Caki2 (cell line): ENCODE data around the gene HS2ST1. TPM values are rescaled to one million over a fixed set of nuclear protein-coding genes. Genes with fewer than 3 reads are reported as not detected.

ENCODE experiments used
- DNase-seq: peaks from one replicate; pipeline ENCODE4 v3.0.0-alpha.2; 2015; ENCODE audit warnings: low read depth
- in situ Hi-C: cut with HindIII; loops from 2 replicates; pipeline ENCODE4 v1.10.0; 2016; ENCODE audit warnings: low sequenced_read_pairs, low pct_unique_long_range_greater_than_20kb, mixed read lengths
- total RNA-seq: library from RNA; depleted of rRNA; stranded (reverse); fragments of >200 nt; shearing (Covaris generic); gene quantifications from 2 replicates; pipeline ENCODE4 v1.2.3, GENCODE V29; 2014; ENCODE audit warnings: low replicate concordance

Gene HS2ST1
- total RNA-seq, 1 experiment from 2014 or later: 7.7 TPM

- no peak for DNase-seq
- in situ Hi-C loops: no loop called here
These were observed 222.9 kb downstream of the HS2ST1 start for GRCh38 chr1:87137342-87137739.

GRCh38 chr1:87140831-87141540, 226.6 kb downstream of the HS2ST1 start:
- in situ Hi-C loops: no loop called here
- DNase-seq: no peak

GRCh38 chr1:87141556-87141955, 227.1 kb downstream of the HS2ST1 start:
- in situ Hi-C loops: no loop called here
- DNase-seq: no peak

GRCh38 chr1:87143413-87144135, 229.1 kb downstream of the HS2ST1 start:
- DNase-seq: no peak
- in situ Hi-C loops: no loop called here

GRCh38 chr1:87144316-87144895, 230.0 kb downstream of the HS2ST1 start:
- in situ Hi-C loops: no loop called here
- no peak for DNase-seq

GRCh38 chr1:87144981-87145380, 230.5 kb downstream of the HS2ST1 start:
- no peak for DNase-seq
- in situ Hi-C loops: no loop called here

- no peak for DNase-seq
- in situ Hi-C loops: no loop called here
These were observed 232.1 kb downstream of the HS2ST1 start for GRCh38 chr1:87146538-87146937.

- no peak for DNase-seq
- in situ Hi-C loops: no loop called here
These were observed 232.6 kb downstream of the HS2ST1 start for GRCh38 chr1:87146986-87147385.

GRCh38 chr1:87147851-87148250, 233.4 kb downstream of the HS2ST1 start:
- in situ Hi-C loops: no loop called here
- DNase-seq: no peak

- in situ Hi-C loops: no loop called here
These were observed 234.2 kb downstream of the HS2ST1 start for GRCh38 chr1:87148661-87149060.

GRCh38 chr1:87149241-87150041, 235.0 kb downstream of the HS2ST1 start:
- in situ Hi-C loops: no loop called here

More at GRCh38 chr1:87148661-87149060, 234.2 kb downstream of the HS2ST1 start:
- DNase-seq: no peak

GRCh38 chr1:87150143-87150542, 235.7 kb downstream of the HS2ST1 start:
- DNase-seq: no peak
- in situ Hi-C loops: no loop called here

More at GRCh38 chr1:87149241-87150041, 235.0 kb downstream of the HS2ST1 start:
- DNase-seq: no peak

GRCh38 chr1:87151500-87152421, 237.3 kb downstream of the HS2ST1 start:
- DNase-seq: no peak
- in situ Hi-C loops: no loop called here

- in situ Hi-C loops: no loop called here
- no peak for DNase-seq
These were observed 239.9 kb downstream of the HS2ST1 start for GRCh38 chr1:87154384-87154783.

GRCh38 chr1:87155170-87155569, 240.7 kb downstream of the HS2ST1 start:
- DNase-seq: no peak
- in situ Hi-C loops: no loop called here

GRCh38 chr1:87155648-87156047, 241.2 kb downstream of the HS2ST1 start:
- no peak for DNase-seq
- in situ Hi-C loops: no loop called here

- DNase-seq: no peak
These were observed 241.7 kb downstream of the HS2ST1 start for GRCh38 chr1:87156124-87156523.

More at GRCh38 chr1:87156124-87156523, 241.7 kb downstream of the HS2ST1 start:
- in situ Hi-C loops: no loop called here
